KBM-7 (cell line): ENCODE data around the gene SERINC1.
"Not testable (repeated sequence)": the region's sequence is repeated elsewhere in the genome, so short reads cannot be mapped to it uniquely, and the experiment has no call there.

Source experiments
- DNase-seq: peaks from one replicate; pipeline ENCODE4 v3.0.0-alpha.2; 2015
- in situ Hi-C: fragments of 300-500 bp; cut with MboI; formaldehyde crosslinking; loops from 2 replicates; pipeline ENCODE4 v1.14.3; 2020; ENCODE audit warnings: low sequenced_read_pairs, low pct_unique_long_range_greater_than_20kb, mixed read lengths

SERINC1 gene

GRCh38 chr6:122471107-122472021 is at the start of gene SERINC1:
Gene SERINC1 (minus strand): TSS chr6:122471807. CDS start chr6:122471737, 70 bp downstream.
- DNase-seq = peak; percentile 92
- in situ Hi-C loops = no loop called here

GRCh38 chr6:122511193-122511924 is 39.8 kb upstream of the SERINC1 start:
- in situ Hi-C loops = no loop called here
- DNase-seq = no peak

- in situ Hi-C loops = not testable (repeated sequence)
Measured at GRCh38 chr6:122505170-122505569, 33.6 kb upstream of the SERINC1 start.

GRCh38 chr6:122501475-122501874 is 29.9 kb upstream of the SERINC1 start:
- no peak for DNase-seq
- in situ Hi-C loops = no loop called here

More at GRCh38 chr6:122505170-122505569, 33.6 kb upstream of the SERINC1 start:
- not testable (repeated sequence) for DNase-seq

GRCh38 chr6:122495612-122496011 is 24.0 kb upstream of the SERINC1 start:
- DNase-seq = peak; percentile 94
- in situ Hi-C loops = loop anchor here (25.0 kb wide), 1 partner anchor 242 kb away; no protein-coding TSS in a partner anchor

GRCh38 chr6:122494665-122495272 is 23.2 kb upstream of the SERINC1 start:
- in situ Hi-C loops = loop anchor here (25.0 kb wide), 1 partner anchor 243 kb away; no protein-coding TSS in a partner anchor

GRCh38 chr6:122491919-122492555 is 20.4 kb upstream of the SERINC1 start:
- peak; percentile 82 for DNase-seq
- in situ Hi-C loops = loop anchor here (25.0 kb wide), 1 partner anchor 245 kb away; no protein-coding TSS in a partner anchor

More at GRCh38 chr6:122494665-122495272, 23.2 kb upstream of the SERINC1 start:
- DNase-seq = peak; percentile 36

GRCh38 chr6:122490607-122491006 is 19.0 kb upstream of the SERINC1 start:
- no peak for DNase-seq
- in situ Hi-C loops = loop anchor here (25.0 kb wide), 1 partner anchor 247 kb away; no protein-coding TSS in a partner anchor

GRCh38 chr6:122484760-122485159 is 13.2 kb upstream of the SERINC1 start:
- in situ Hi-C loops = loop anchor here (25.0 kb wide), 1 partner anchor 253 kb away; no protein-coding TSS in a partner anchor

GRCh38 chr6:122482750-122483080 is 11.1 kb upstream of the SERINC1 start:
- DNase-seq = no peak
- in situ Hi-C loops = loop anchor here (25.0 kb wide), 1 partner anchor 255 kb away; no protein-coding TSS in a partner anchor

More at GRCh38 chr6:122484760-122485159, 13.2 kb upstream of the SERINC1 start:
- DNase-seq = peak; percentile 82

- in situ Hi-C loops = loop anchor here (25.0 kb wide), 1 partner anchor 261 kb away; no protein-coding TSS in a partner anchor
Measured at GRCh38 chr6:122476131-122476530, 4.5 kb upstream of the SERINC1 start.

GRCh38 chr6:122472022-122472340 is 374 bp upstream of the SERINC1 start:
- DNase-seq = no peak
- in situ Hi-C loops = no loop called here

More at GRCh38 chr6:122476131-122476530, 4.5 kb upstream of the SERINC1 start:
- peak; percentile 32 for DNase-seq

GRCh38 chr6:122461885-122462284 is 9.7 kb downstream of the SERINC1 start:
- no peak for DNase-seq
- in situ Hi-C loops = no loop called here

- DNase-seq, in situ Hi-C loops: not testable (repeated sequence)
Measured at GRCh38 chr6:122459865-122460416, 11.7 kb downstream of the SERINC1 start.

- DNase-seq = no peak
- in situ Hi-C loops = no loop called here
Measured at GRCh38 chr6:122459240-122459639, 12.4 kb downstream of the SERINC1 start.

GRCh38 chr6:122458087-122458486 is 13.5 kb downstream of the SERINC1 start:
- no peak for DNase-seq
- in situ Hi-C loops = no loop called here

GRCh38 chr6:122455116-122455515 is 16.5 kb downstream of the SERINC1 start:
- in situ Hi-C loops, DNase-seq: not testable (repeated sequence)

- no peak for DNase-seq
- in situ Hi-C loops = no loop called here
Measured at GRCh38 chr6:122454673-122455072, 16.9 kb downstream of the SERINC1 start.
